T-helper 1 cell treated with Interleukin-12 subunit alpha and Interleukin-12 subunit beta and Interleukin-4 antibody, amounts not matched to agents 30 μg/mL and 1 μg/mL, for 36 hours (primary cell): ENCODE measurements around the gene SAMMSON.

Source experiments
- H3K27ac Mint-ChIP-seq: one replicate; pipeline ENCODE4 v1.8.0; 2021; ENCODE audit warnings: mild to moderate bottlenecking, mixed read lengths
- H3K27me3 Mint-ChIP-seq: one replicate; pipeline ENCODE4 v1.8.0; 2021; ENCODE audit warnings: low read depth, mixed read lengths
- H3K36me3 Mint-ChIP-seq: one replicate; pipeline ENCODE4 v1.8.0; 2021; ENCODE audit warnings: low read depth, mixed read lengths
- H3K4me1 Mint-ChIP-seq: one replicate; pipeline ENCODE4 v1.8.0; 2021; ENCODE audit warnings: low read depth, mixed read lengths
- H3K4me3 Mint-ChIP-seq: one replicate; pipeline ENCODE4 v1.8.0; 2021; ENCODE audit warnings: mild to moderate bottlenecking, moderate library complexity, mixed read lengths
- H3K9me3 Mint-ChIP-seq: one replicate; pipeline ENCODE4 v1.8.0; 2021; ENCODE audit warnings: mixed read lengths

The SAMMSON gene

DNA sequence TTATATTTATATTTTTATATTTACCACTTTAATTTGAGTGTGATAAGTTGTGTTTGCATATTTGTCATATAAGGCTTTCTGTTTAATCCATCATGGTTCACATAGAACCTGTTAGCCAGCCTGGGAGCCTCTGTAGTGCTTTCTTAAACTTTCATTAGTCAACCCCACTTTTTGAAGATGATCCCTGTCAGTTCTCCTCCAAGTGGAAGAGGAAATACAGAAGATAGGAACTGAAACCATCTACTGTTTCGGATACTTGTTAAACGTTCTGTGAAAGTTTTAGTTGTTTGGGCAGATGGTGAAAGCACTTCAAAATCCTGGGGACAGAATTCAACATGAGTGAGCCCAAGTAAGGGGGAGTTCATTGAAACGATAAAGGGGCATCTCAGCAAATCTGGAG, 4.6 kb upstream of the SAMMSON start:
- Mint-ChIP-seq H3K4me1 (no peaks in the 10 kb centered on the region), H3K27me3 (no peaks in the 10 kb centered on the region), H3K4me3 (no peak overlapping the region), H3K9me3 (no peaks in the 10 kb centered on the region), H3K27ac (no peak overlapping the region), H3K36me3 (no peaks in the 10 kb centered on the region)

DNA sequence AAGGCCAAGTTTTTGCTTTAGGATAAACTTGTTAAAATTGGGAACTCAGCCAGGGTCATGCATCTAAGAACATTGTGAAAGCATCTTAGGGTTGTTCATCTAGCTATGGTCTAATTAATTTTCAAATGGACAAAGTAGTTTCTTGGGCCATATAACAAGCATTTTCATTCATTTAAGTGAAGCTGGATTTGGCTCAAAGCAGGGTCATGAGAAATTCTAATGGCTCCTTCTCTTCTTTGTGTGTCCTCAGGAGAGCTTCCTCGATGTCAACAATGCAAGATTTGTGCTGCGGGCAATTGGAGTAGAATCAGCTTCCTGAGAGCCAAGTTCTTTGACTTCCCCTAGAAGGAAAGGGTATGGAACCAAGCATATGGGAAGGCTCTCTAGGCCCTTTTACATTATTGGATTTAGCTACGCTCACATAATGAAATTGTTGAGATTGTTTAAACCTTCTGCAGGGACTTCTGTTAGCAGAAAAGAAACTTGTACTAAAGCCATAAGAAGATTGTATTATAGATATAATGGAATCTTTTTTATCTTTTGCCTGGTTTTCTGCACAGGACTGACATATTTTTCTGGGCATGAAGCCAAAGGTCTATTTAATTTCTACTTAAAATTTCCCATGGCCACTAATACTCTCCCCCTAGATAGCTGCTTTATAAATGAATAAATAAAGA, 1.8 kb upstream of the SAMMSON start:
- no peak overlapping the region for H3K4me3 Mint-ChIP-seq
- H3K4me1 Mint-ChIP-seq = no peaks in the 10 kb centered on the region
- no peaks in the 10 kb centered on the region for H3K36me3 Mint-ChIP-seq
- no peak overlapping the region for H3K27ac Mint-ChIP-seq
- H3K27me3 Mint-ChIP-seq = no peaks in the 10 kb centered on the region
- no peaks in the 10 kb centered on the region for H3K9me3 Mint-ChIP-seq

DNA sequence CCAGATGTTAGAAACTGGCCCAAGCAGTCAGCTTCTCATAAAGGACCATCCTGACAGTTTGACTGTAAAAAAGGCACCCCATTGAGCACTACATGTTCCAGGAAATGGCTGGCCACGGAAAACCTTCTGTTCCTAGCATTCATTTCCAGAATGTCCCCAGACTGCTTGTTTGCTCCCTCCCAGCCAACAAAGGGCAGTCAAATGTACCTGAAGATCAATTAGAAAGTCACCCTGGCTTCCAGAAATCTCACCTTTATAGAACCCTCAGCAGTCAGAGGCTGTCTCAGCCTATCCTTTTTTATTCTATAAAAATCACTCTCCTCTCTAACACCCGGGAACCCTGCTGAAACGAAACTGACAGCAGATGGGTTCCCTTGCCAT, 784 bp upstream of the SAMMSON start:
- H3K9me3 Mint-ChIP-seq = no peaks in the 10 kb centered on the region
- H3K4me1 Mint-ChIP-seq = no peaks in the 10 kb centered on the region
- H3K27ac Mint-ChIP-seq = no peak overlapping the region
- no peaks in the 10 kb centered on the region for H3K36me3 Mint-ChIP-seq
- no peak overlapping the region for H3K4me3 Mint-ChIP-seq
- H3K27me3 Mint-ChIP-seq = no peaks in the 10 kb centered on the region

DNA sequence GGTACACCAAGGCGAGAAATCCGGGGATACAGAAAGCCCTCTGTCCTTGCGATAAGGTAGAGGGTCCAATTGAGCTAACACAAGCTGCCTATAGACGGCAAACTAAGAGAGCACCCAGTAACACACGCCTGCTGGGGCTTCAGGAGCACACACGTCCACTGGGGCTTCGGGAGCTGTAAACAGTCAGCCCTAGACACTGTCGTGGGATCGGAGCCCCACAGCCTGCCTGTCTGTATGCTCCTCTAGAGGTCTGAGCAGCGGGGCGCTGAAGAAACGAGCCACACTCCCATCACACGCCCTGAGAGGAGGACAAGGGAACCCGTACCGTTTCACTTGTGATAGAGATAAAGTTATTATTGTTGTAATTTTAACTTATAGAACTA, 486 bp downstream of the SAMMSON start:
- no peaks in the 10 kb centered on the region for H3K27me3 Mint-ChIP-seq
- no peaks in the 10 kb centered on the region for H3K36me3 Mint-ChIP-seq
- no peak overlapping the region for H3K27ac Mint-ChIP-seq
- H3K9me3 Mint-ChIP-seq = no peaks in the 10 kb centered on the region
- no peaks in the 10 kb centered on the region for H3K4me1 Mint-ChIP-seq
- no peak overlapping the region for H3K4me3 Mint-ChIP-seq

DNA sequence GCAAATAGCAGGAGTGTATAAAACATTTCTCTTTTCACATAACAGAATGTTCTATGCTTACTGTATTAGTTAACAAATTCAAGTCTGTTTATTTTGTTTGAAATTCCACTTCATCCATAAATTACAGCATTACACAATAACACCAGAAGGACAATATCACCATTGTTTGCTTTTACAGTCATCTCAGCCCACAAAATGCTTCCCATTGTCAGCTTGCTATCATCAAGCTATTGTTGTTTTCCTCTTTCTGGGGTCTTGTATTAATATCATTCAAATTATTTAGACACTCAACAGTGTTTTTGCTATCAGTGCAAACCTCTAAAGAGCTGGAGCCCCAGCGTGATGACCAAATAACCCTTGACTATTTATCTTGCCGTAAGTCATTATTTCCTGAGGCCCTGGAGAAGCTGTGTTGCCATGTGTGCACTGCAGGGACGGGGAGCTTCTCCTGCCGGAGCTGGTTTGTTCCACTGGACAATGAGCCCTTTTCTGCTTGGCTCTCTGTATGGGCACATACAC, 1.1 kb downstream of the SAMMSON start:
- no peaks in the 10 kb centered on the region for H3K36me3 Mint-ChIP-seq
- no peak overlapping the region for H3K27ac Mint-ChIP-seq
- H3K9me3 Mint-ChIP-seq = no peaks in the 10 kb centered on the region
- no peak overlapping the region for H3K4me3 Mint-ChIP-seq
- no peaks in the 10 kb centered on the region for H3K4me1 Mint-ChIP-seq
- H3K27me3 Mint-ChIP-seq = no peaks in the 10 kb centered on the region

DNA sequence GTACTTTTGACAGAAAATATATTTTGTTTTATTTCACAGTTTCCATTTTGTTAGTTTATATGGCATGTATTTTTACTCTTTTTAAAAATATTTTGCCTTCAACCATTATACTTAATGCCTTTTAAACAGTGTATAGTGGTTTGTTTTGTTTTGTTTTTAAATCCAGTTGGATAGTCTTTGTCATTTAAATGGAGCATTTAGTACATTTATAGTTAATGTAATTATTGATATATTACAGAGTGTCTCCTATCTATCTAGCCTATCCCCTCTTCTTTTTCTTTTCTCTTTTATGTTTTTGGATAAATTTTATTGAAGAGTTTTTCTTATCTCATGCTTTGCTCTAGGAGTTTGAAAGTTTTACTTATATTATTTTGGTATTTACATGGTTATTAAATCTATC, 3.6 kb downstream of the SAMMSON start:
- H3K27ac Mint-ChIP-seq = no peak overlapping the region
- H3K4me3 Mint-ChIP-seq = no peak overlapping the region
- H3K27me3 Mint-ChIP-seq = no peaks in the 10 kb centered on the region
- no peaks in the 10 kb centered on the region for H3K4me1 Mint-ChIP-seq
- no peaks in the 10 kb centered on the region for H3K36me3 Mint-ChIP-seq
- H3K9me3 Mint-ChIP-seq = no peaks in the 10 kb centered on the region

DNA sequence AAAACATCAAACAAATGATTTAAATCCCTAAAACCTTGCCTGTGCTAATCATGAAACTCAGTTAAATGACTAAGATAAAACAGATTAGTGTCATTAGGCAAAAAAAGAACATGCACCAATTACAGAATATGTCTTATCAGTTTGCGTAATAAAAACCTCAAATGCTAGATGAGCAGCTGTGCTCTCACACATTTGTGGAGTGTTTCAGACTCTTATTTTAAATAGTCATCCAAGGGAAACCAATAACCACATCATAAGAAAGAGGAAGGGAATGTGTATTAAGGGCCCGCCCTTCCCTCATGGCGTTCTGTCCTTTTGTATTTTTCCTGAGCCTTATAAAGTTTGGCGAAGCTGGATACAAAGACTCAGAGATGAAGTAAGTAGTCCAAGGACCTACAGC, 6.6 kb downstream of the SAMMSON start:
- H3K4me3 Mint-ChIP-seq = no peak overlapping the region
- no peaks in the 10 kb centered on the region for H3K9me3 Mint-ChIP-seq
- no peaks in the 10 kb centered on the region for H3K4me1 Mint-ChIP-seq
- H3K27me3 Mint-ChIP-seq = no peaks in the 10 kb centered on the region
- H3K36me3 Mint-ChIP-seq = no peaks in the 10 kb centered on the region
- H3K27ac Mint-ChIP-seq = no peak overlapping the region

DNA sequence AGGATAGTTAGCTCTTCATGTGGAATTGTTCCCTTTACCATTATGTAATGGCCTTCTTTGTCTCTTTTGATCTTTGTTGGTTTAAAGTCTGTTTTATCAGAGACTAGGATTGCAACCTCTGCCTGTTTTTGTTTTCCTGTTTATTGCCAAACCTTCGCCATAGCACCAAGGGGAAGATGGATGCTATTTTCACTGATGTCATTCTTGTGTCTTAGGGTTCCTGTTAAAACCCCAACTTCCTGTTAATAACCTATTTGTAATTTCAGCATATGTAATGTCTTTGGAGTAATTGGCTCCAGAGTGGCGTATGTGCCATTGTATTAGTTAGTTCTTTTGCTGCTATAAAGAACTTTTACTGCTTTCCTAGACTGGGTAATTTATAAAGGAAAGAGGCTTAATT, 10.8 kb downstream of the SAMMSON start:
- Mint-ChIP-seq H3K4me3 (no peak overlapping the region), H3K9me3 (no peaks in the 10 kb centered on the region), H3K27me3 (no peaks in the 10 kb centered on the region), H3K27ac (no peak overlapping the region), H3K36me3 (no peaks in the 10 kb centered on the region), H3K4me1 (no peaks in the 10 kb centered on the region)

DNA sequence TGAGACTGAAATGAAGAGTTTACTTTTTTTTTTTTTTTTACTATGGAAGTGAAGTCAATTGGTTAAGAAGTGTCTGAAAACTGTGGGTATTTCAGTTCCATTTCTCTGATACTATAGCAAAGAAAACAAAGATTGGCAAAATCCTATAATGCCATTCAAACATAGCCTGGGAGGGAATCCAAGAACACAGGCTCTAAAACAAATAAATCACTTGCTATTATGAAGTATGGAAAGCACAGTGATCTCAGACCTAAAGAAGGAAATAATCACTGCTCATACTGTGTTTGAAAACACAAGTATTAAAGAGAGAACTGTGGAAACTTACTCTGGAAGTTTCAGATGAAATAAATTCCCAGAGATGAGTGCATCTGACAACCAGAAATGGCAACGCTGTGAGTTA, 12.0 kb downstream of the SAMMSON start:
- H3K27me3 Mint-ChIP-seq = no peaks in the 10 kb centered on the region
- H3K27ac Mint-ChIP-seq = no peak overlapping the region
- H3K4me1 Mint-ChIP-seq = no peaks in the 10 kb centered on the region
- H3K36me3 Mint-ChIP-seq = no peaks in the 10 kb centered on the region
- no peaks in the 10 kb centered on the region for H3K9me3 Mint-ChIP-seq
- no peak overlapping the region for H3K4me3 Mint-ChIP-seq

DNA sequence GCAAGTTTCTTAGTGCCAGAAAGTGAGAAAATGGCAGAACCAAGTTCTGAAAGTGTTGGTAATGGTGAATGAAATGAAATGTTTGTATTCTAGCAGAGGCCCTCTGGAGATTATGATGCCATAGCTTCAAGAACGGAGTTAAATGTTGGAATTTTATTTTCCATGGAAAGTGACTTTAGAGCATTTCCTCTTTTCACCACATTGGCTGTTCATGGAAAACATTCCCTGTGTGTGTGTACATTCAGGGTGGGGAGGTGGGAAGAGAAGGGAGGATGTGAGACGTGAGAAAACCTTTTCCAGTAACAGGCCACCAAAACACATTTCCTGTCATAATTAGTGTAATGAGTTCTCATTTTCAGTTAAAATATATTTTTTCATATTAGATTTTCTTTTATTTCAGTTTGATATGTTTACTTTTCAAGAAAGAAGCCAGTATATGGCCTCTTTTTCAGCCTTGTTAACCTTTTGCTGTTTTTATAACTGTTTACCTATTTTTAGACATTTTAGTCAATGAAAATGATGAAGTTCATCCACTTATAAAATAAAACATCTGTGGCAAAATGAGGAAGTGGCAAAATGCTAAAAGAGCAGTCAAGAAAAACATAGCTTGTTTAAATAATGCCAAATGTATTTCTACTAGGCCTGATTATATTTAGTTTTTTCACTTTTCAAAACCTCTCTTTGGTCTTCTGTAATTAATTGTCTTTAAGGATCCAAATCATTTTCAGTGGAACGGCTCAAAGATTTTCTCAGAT, 21.6 kb downstream of the SAMMSON start:
- Mint-ChIP-seq H3K27me3 (no peaks in the 10 kb centered on the region), H3K27ac (no peak overlapping the region), H3K4me1 (no peaks in the 10 kb centered on the region), H3K36me3 (no peaks in the 10 kb centered on the region), H3K9me3 (peaks cover 2% of the 10 kb centered on the region), H3K4me3 (no peak overlapping the region)

DNA sequence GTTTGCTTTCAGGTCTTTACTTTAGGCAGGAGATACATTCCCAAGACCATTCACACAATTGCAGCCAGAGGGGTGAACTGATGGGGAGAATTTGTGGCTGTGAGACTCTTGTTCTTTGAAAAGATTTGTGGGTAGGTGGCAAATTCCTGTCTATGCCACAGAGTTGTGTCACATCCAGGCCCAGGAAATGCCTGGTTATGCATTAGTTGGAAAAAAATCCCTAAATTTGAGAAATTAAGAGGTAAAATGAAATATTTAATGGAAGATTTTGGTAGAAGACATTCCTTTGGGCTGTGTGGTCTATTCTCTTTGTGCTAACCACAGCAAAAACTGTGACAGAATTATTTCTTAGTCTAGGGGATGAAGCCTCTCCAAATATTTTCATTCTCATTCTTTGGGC, 28.8 kb downstream of the SAMMSON start:
- Mint-ChIP-seq H3K4me1 (no peaks in the 10 kb centered on the region), H3K9me3 (no peaks in the 10 kb centered on the region), H3K4me3 (no peak overlapping the region), H3K36me3 (no peaks in the 10 kb centered on the region), H3K27ac (no peak overlapping the region), H3K27me3 (no peaks in the 10 kb centered on the region)

DNA sequence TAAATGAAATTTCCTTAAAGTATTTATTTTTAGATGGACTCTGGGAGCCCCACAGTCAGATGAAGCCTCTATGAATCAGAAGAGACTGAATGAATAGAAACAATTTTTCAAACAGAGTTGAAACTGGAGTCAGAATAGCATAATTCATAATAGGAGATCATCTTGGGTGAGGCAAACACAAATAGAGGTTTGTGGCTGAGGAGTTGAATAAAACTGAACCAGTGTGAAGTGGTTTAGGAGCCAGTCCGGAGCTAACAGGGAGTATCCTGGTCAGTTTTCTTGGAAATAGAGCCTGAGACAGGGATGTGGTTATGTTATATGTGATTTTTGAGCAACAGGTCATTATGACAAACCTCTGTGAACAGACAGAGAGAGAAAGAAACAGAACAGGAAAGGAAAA, 39.2 kb downstream of the SAMMSON start:
- H3K36me3 Mint-ChIP-seq = no peaks in the 10 kb centered on the region
- H3K27me3 Mint-ChIP-seq = no peaks in the 10 kb centered on the region
- H3K27ac Mint-ChIP-seq = no peak overlapping the region
- no peaks in the 10 kb centered on the region for H3K4me1 Mint-ChIP-seq
- no peaks in the 10 kb centered on the region for H3K9me3 Mint-ChIP-seq
- no peak overlapping the region for H3K4me3 Mint-ChIP-seq

DNA sequence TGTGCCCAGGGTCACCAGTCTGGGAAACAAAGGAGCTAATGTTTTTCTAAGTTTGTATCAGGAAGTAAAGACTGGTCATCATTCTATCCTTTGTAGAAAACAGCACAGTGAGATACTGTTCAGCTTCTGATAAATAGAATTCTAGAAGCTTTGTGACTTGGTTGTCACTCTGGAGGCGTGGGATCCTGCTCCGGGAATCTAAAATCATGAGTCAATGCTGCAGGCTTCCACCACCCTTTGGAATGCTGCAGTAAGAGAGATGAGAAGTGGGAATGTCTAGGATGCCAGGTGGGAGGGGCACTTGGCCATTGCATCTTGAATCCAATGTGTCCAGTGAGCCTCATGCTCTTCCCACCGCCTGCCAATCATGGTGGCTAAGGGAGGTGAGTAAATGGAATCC, 40.9 kb downstream of the SAMMSON start:
- no peaks in the 10 kb centered on the region for H3K9me3 Mint-ChIP-seq
- H3K27me3 Mint-ChIP-seq = no peaks in the 10 kb centered on the region
- H3K4me3 Mint-ChIP-seq = no peak overlapping the region
- H3K36me3 Mint-ChIP-seq = no peaks in the 10 kb centered on the region
- H3K4me1 Mint-ChIP-seq = no peaks in the 10 kb centered on the region
- H3K27ac Mint-ChIP-seq = no peak overlapping the region

DNA sequence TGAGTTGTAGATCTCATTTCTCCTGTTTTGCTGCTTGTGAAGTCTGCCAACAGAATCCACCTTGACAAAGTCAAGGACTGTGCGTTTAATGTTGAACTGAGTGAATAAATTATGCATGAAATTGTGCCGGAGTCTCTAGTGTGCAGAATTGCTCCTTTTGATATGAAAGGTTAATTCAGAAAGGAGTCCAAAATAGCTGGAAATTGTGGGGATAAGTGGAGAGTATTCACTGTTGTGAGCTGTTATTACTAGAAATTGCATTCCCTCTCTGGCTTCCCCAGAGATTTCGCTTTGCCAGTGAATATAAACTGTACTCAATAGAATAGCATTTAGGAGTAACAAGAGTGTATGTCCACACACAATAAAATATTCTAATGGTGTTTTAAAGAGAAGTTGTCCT, 43.1 kb downstream of the SAMMSON start:
- Mint-ChIP-seq H3K9me3 (no peaks in the 10 kb centered on the region), H3K4me3 (no peak overlapping the region), H3K27me3 (no peaks in the 10 kb centered on the region), H3K27ac (no peak overlapping the region), H3K4me1 (no peaks in the 10 kb centered on the region), H3K36me3 (no peaks in the 10 kb centered on the region)

DNA sequence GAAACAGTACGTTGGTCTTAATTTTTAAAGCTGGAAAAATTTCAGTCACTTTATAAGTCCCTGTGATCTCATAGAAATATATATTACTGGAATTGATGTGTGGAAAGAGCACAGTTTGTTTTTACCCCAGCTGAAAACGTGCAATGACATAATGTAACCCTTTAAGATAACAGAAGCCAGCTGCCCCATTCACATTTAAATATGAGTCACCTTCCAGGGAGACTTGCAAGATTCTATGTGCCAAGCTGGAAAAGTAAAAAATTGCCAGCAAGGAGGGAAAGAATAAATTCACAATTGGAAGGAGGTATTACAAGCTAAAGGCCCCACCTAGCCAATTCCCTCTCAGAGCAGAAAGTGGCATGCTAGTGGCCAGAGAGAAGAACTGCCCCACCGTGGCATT, 50.2 kb downstream of the SAMMSON start:
- Mint-ChIP-seq H3K36me3 (no peaks in the 10 kb centered on the region), H3K27me3 (peaks cover 5% of the 10 kb centered on the region), H3K4me3 (no peak overlapping the region), H3K4me1 (peaks cover 2% of the 10 kb centered on the region), H3K27ac (no peak overlapping the region), H3K9me3 (no peaks in the 10 kb centered on the region)
